DMS79 treated with DMSO at 0.1 percent for 48 hours (cell line): Measurements from ENCODE around the gene TNFSF10.
"Not testable (repeated sequence)": the region's sequence is repeated elsewhere in the genome, so short reads cannot be mapped to it uniquely, and the experiment has no call there.

Experiments used
- DNase-seq: peaks from one replicate; lab custom pipeline; 2025; lab: John Stamatoyannopoulos, UW

The TNFSF10 gene

DNA sequence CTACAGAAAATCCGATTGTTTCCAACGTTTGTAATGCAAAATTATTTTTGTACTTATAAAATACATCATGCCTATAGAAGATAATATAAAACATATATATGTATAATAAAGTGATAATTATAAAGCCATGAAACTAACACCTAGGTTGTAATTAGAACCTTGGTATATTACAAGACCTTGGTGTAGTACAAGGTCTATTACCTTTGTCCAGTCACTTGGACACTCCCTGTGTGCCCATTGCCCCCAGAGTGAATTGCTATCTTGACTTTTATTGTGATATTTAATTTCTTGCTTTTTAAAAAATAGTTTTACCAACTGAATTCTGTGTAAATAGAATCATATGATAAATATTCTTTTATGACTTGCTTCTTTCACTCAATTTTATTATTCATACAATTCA lies 20.7 kb upstream of the TNFSF10 start:
- no peak for DNase-seq

DNA sequence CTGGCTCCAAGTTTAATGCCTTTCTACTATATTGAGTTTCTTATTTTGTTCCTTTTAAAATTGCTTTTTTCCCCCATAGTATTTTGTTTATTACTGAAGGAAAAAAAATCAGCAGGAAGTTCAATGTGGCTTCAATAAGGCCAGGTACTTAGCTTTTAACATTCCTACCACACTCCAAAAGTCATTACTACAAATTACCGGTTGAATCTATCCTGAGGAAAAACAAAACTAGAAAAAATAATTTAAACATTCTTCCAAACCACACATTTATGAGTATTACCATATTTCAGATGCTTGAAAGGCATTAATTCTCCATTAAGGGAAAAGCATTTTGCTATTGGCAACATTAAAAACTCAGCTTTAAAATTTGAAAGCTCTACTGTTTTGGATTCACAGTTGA lies 20.2 kb upstream of the TNFSF10 start:
- DNase-seq = peak; percentile 59

DNA sequence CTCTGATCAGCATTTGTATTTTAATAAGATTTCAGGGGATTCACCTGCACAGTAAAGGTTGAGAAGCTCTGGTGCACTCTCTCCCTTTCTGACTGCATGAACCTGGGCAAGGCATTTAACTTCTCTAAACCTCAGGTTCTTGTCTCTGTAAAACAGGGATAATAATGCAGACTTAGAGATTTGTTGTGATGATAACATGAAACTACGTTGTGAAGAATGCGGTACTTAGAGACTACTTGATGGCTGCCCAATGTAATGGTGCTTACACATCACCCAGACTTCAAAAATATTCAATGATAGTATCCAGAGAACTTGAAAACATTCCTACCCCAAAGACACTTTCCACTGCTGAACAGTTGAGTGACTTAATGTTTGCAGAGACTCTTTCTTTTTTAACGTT lies 19.8 kb upstream of the TNFSF10 start:
- no peak for DNase-seq

DNA sequence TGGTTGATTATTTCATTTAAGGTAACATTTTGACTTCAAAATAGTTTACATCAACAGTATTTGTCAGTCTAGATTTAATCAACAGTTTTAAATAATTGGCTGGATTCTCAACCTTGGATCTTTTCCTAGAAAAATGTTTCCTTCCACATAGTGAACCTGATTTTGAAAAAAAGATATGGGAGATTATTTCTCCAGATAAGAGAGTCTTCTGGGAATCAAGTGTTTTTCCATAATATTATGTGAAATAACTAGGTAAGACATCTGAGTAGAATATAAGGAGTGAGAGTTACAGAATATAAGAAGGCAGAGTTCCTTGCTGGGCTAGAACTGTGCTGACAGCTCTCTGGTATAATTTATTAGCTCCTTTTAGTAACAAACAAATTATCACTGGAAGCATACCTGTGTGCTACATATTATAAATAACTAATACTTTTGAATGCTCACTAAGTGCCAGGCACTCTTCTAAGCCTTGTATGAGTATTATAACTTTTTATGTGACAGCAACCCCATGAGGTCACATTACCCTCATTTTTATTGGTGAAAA lies 18.8 kb upstream of the TNFSF10 start:
- DNase-seq = no peak

DNA sequence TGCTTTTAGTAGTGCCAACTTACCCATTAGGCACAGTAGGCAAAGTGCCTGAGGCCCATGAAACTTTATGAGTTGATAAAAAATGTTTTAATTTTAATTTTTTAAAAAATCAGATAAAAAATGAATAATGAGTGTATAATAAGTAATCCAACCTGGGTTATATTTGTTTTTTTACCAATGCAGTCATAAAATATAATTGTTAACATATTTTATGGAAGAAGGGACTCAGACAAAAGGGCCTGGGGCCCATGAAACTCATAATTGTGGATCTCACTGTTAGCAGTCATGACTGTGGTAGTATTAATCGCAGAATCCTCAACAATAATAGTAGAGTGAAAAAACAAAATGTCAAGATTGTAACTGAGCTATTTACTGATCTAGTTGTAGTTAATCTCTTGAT lies 16.8 kb upstream of the TNFSF10 start:
- no peak for DNase-seq

DNA sequence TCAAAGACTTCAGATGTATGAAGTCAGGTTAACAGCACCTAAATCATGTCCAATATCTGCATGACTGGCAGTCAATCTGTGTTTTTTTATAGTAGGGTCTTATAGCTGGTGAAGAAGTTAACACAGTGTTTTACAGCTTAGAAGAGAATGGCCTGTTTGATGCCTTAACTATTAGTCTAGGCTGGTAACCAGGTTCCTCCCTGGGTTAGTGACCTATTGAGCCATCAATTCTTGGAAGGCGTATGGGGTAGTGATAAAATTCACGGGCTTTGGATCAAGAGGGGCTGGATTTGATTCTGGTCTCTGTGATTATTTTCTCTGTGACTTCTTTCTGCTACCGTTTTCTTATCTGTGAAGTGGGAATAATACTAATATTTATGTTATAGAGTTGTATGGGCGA lies 16.0 kb upstream of the TNFSF10 start:
- no peak for DNase-seq

DNA sequence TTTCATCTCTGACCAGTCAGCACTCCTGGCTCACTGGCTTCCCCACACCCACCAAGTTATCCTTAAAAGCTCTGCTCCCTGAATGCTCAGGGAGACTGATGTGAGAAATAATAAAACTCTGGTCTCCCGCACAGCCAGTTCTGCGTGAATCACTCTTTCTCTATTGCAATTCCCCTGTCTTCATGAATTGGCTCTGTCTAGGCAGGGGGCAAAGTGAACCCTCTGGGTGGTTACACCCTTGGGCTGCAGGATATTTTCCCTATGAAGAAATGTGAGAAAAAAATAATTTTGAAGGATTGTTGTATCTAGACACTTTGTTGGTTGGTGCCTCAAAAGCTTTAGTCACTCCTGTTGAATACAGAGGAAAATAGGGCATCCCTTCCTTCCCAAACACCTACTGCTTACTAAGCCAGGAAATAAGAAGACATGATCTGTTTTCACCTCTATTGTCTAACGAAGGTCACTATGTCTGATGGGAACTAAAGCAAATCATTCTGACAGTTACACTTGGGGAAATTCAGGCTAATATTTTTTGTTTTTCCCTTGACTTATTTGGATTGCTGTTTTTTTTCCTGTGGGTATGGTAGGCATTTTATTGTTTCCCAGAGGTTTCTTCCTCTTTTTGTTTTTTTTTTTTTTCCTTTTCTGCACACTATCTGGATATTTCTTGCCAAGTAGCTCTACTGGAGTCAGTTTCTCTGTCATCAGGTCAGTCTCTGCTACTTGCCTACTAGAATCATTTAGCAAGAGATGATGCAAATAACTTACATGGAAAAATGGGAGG lies 15.3 kb upstream of the TNFSF10 start:
- no peak for DNase-seq

DNA sequence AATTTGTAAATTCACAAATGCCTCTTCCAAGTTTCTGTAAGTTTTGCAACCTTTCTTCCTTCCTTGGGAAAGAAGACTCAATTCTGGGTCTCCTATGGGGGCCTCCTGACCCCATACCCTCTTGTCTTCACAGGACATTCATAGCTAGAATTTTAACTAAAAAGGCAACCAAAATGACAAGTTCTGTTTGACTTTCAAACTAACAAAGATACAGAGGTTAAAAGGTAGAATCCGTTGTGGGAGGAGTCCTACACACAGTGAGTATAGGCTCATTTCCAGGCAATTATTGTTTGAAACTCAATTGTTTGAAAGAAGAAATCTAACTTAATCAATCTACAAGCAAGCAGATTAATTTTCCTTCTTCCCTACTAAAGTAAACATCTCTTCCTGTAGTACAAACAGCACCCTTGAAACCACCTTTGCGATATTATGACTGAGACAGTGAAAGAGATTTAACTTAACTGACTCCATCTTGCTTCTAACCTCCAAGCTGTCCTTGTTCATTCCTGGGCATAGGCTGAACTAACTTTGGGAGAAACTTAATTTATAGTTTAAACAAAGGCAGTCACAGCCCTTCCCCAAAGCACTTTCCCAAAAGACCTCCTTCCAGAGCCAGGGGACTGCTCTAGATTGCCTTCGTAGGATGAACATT lies 14.4 kb upstream of the TNFSF10 start:
- DNase-seq = no peak

DNA sequence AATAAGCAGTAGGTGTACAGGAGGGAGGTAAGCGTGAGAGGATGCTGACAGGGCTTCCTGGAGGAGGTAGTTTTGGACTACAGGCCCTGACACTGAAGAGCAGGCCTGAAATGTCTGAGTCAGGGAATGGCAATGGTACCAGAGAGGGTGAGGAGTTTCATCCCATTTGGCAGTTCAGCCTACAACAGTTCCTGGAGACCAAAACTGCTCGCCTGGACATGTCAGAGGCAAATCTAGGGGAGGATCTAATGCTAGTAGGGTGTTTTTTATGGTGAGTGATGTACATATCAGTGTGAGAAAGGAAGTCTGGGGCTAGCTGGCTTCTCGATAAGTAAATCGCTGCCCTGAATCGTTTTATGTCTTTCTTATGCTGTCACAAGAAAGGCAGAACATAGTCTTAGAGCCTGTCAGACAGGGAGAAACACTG lies 13.8 kb upstream of the TNFSF10 start:
- DNase-seq = no peak

DNA sequence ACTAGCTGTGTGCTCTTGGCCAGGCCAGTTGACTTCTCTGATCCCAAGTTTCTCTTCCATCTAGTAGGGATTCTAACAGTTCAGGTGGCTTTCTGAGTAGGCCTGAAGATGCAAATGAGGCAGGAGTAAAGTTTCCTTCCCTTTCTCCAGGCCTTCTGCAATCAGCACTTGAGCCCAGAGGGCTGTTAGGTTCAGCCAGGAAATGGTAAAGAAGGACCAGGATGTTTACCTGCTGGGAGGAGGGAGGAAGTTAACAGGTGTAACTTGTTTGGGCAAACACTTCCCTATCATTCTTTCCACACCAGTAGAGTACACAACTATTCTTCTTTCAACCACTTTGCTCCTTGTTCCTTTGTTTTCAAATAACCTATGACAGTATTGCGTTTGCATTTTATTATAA lies 13.3 kb upstream of the TNFSF10 start:
- no peak for DNase-seq

DNA sequence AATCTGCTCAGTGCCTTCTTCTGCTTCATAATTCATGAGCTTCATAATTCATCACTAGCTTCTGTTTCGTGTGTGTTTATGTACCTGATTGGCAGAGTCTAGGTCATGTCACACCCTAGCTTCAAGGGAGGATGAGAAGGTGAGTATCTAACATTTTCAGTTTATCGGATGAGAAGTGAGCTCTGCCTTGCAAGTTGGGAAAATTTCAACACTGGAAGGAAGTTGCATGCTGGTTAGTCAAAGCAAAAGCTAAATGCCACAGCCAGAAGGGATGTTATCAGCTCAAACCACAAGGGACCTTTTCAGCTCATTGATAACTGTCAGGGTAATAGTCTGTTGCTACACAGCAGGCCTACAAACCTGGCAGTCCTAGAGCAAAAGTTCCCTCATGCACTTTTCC lies 7.3 kb upstream of the TNFSF10 start:
- DNase-seq = no peak

DNA sequence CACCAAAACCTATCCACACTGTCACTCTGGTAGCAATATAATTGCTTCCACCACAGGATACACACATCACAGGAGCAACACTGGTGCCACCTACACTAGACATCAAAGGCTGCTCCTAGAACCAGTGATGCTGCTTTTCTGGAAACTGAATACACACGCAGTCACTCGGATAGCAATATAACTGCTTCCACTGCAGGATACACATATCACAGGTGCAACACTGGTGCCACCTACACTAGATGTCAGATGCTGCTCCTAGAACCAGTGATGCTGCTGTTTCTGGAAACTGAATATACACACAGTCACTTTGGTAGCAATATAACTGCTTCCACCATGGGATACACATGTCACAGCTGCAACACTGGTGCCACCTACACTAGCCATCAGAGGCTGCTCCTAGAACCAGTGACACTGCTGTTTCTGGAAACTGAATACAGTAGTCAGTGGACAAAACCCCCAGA lies 6.9 kb upstream of the TNFSF10 start:
- DNase-seq = no peak

DNA sequence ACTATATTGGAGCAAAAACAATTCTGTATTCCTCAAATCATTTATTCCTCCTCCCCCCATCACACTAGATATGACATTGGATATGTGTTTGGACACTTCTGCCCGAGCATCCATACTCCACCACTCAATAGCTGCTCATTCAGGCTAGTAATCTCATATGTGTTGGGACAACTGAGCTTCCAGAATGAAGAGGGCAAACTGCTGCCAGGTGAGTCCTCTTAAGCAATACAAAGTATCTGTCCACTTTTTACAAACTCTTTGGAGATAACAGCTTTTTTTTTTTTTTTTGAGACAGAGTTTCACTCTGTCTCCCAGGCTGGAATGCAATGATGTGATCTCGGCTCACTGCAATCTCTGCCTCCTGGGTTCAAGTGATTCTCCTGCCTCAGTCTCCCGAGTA lies 5.4 kb upstream of the TNFSF10 start:
- DNase-seq = no peak

DNA sequence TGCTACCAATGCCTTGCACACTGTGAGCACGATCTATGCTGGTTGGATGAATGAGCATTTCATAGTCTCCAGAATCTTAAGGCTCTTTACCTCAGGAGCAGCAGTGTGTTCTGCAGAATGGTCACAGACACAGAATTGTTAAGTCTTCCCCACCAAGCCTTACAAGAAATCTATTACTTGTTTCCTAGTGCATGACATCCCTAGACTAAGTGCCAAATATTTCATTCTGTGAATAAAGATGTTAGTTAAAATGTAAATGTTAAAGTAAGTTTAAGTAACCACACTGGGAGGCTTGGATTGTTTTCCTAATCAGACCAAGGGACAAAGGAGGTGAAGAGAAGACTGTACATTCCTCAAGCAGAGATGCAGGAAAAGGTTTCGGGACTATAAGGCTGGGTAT lies 4.1 kb upstream of the TNFSF10 start:
- DNase-seq = no peak

DNA sequence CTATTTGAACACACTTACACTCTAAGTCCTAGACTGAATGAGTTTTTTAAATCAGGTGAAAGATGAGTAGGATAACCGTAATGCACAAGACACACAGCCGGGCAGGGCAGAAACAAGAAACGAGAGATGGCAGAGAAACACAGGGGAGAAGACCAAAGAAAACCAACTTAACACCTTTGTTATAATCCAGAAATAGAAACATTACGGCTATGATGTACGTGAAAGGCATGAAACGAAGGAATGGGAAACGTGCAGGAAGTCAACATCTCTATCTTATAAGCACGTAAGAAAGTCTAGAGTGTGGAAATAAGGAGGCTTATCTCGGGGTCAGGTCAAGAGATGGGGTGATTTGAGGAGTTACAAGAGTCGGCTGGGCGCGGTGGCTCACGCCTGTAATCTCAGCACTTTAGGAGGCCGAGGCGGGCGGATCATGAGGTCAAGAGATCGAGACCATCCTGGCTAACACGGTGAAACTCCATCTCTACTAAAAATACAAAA lies 1.9 kb upstream of the TNFSF10 start:
- DNase-seq = no peak

DNA sequence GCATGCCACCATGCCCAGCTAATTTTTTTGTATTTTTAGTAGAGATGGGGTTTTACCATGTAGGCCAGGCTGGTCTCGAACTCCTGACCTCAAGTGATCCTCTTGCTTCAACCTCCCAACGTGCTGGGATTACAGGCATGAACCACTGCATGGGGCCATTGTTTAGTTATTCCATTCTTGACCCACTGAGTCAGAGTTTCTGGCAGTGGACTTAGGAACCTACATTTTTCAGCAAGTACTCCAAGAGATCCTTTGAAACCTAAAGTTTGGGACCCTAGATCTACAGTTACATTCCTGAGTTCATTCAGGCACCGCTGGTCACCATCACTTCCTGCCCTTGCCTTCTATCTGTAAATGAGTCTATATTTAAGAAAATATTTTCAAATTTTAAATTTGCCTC lies 1.4 kb upstream of the TNFSF10 start:
- DNase-seq = no peak

DNA sequence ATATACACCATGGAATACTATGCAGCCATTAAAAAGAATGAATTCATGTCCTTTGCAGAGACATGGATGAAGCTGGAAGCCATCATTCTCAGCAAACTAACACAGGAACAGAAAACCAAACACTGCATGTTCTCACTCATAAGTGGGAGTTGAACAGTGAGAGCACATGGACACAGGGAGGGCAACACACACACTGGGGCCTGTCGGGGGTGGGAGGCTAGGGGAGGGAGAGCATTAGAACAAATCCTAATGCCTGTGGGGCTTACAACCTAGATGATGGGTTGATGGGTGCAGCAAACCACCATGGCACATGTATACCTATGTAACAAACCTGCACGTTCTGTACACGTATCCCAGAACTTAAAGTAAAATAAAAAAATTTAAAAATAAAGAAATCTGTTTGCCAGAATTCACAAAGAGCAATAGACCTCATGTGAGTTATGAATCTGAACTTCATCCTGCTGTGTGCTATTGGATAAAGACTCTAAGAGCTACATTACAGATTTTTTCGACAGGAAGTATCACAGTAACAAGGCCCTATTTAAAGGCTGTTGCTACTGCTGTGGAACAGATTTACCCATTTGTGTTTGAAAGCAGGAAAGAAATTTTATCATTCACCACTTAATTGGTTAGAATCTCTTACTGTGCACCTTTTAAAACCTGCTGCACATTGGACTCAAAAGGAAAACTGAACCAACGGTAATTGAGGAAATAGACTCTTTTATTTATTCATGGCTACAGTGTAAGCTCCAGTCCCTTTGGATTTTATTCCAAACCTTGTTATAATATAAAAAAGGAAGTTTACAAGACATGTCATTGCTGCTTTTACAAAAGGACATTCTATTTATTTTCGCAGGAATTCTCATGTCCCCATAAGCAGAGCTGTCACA lies 1.1 kb downstream of the TNFSF10 start:
- DNase-seq = not testable (repeated sequence)

DNA sequence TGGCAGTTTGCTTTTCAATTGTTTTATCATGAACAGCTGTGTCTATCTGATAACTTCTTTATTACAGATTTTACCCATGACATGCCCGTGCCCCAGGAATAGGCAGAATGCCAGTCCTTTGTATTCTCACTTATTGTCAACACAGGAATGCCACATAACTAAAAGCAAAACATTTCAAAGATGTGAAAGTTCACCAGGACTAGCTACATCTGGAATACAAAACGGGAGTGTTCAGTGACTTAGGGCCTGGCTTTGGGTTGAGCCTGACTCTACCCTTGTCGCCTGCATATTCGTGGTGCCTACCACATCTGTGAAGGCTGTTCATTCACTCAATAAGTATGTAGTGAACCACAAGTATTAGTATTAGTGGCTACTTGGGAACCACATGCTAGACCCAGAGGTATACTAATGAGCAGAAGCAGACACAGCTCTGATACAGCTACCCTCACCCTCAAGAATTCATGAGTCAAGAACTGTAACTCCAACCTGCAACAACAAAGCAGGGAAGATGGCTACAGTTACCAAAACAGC lies 2.9 kb downstream of the TNFSF10 start:
- no peak for DNase-seq

DNA sequence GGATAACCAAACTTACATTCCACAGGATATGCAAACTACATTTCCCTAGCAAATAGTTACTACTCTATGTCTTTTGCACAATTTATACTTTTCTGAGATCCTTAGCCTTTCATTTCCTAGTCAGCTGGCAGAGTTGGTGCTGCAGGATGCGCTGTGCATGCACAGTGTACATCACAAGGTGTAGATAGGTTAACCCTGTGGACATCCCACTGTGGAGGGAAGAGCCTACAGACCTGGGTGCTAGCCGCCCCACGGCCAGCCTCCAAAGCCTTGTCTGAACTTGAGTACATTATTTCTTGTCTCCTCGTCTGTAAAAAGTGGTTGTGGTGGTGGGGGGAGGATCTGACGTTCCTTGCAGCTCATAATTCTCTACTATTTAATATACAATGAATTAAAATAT lies 3.5 kb downstream of the TNFSF10 start:
- no peak for DNase-seq

DNA sequence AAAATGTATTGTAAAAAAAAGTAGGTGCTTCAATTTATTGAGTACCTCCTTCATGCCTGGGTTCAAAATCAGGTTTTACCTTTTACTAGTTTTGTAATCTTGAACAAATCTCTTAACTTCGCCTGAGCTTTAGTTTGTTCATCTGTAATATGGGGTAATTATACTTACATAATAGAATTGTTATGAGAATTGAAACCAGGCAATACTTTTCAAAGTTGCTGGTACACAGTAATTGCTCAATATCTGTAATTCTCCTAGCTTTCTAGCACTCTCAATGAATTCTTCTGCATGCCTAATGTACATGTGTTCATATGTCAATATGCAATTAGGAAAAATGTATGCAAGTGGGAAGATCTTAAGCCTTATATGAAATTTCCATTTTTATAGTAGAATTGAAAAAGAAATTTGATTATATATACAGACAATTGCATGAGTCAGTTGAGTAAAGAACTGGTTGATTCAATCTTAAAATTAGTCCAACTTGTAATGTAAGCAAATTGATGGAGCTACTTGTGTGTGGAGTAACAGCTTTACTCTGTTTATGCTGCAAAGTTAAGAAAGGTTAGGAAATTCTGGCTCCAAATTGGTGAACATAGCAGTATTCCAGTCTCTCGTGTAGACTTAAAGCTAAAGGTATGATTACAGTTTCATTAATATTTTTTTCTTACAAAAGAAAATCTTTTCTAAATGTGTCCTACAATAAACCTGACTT lies 4.1 kb downstream of the TNFSF10 start:
- DNase-seq = no peak

DNA sequence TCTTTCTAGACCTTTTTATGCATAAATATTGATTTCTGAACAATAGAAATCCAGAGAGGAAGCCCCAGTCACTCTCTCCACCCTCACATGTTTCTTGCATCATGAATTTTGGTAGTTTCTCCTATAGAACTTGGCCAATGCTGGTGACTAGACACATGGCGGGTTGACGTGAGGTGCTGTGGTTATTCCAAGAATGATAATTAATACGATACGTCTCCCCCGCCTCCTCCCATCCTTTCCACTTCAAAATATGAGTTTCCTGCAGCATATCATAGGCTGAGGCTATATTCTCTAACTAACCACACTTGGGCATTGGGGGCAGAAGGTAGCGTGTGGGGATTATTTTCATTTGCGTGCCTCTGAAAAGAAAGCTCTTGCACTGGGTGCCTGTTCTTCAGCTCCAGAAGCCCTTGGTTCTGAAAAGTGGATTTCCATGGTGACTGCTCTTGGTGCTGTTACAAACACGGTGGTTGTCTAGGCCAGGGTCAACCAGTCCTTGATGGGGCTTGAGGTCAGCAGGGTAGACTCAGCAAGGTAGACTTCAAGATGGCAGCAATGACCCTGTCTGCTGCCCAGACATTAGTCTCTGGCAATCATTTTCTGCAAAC lies 5.3 kb downstream of the TNFSF10 start:
- no peak for DNase-seq
